ENCODE measurements around the gene ZNF81. TPM values are rescaled to one million over a fixed set of nuclear protein-coding genes. Genes with fewer than 3 reads are reported as not detected.
"Not testable (repeated sequence)": the region's sequence is repeated elsewhere in the genome, so short reads cannot be mapped to it uniquely, and the experiment has no call there.

The ZNF81 gene
- total and polyA plus RNA-seq, 4 donors, result 0.74 to 5.4 (median 2.0) TPM

DNA sequence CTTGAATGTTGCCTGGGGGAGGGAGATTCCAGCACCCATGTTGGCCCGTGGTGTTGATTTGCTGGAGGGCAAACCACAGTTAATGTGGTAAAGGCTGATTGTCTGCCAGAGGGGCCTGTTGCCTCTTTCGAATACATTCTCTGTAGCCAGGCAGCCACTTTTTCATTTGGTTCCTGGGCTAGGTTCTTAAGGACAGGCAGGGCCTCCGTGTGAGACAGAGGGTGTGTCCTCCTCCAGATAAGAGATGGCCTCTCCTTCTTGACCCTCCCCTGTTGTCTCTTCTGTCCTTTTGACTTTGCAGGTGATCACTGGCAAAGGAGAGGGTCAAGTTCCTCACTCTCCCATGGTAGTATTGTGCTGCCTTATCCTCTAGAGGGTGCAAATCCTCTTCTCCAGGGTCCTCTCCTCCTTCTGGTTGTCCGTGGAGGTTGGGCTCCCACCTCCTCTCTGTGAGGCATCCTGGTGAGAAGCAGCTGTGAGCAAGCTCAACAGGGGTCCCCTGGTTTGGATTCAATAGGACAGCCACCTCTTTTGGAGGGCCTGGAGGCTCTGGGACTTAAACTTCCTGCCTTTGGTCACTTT, 122.2 kb downstream of the ZNF81 start:
- no peaks in the 10 kb centered on the region for H3K27me3 ChIP-seq (ENCODE audit: control insufficient read depth in 4 of 4, insufficient read depth in 4 of 4, low read length in 3 of 4)
- H3K4me1 ChIP-seq (ENCODE audit: control insufficient read depth in 4 of 4, insufficient read depth in 4 of 4, low read length in 3 of 4), result no peaks in the 10 kb centered on the region
- TF ChIP-seq NR2F2 (IDR thresholded peaks at IDR 0.05) (no peak), RAD21 (IDR thresholded peaks at IDR 0.05) (peak in 1 of 2 donors; percentile 40)

DNA sequence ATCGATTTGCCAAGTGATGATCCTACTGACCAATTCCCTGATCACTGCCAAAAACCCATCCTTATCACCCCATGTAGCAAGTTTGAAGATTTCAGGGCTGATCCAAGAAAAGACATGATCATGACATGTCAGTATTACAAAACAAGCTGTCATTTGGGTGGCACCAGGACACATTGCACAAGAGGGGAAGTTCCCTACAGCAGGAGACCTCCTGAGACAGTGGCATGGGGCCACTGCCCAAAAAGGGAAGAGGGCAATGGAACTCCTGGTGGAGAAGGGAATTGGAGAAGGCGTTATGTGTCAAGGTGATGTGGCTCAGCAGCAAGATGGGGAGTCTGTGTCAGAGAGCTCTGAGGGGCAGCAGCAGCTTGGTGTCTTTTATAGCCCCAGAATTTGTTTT, 123.7 kb downstream of the ZNF81 start:
- H3K9me3 ChIP-seq (ENCODE audit: control insufficient read depth in 4 of 4, low read length in 3 of 4), result peaks cover 0 to 16% (median 6%) of the 10 kb centered on the region in 4 donors
- H3K27ac ChIP-seq (ENCODE audit: low read depth in 1 of 2, low read length in 2 of 2), result no peak overlapping the region
- H3K4me1 ChIP-seq (ENCODE audit: control insufficient read depth in 4 of 4, insufficient read depth in 4 of 4, low read length in 3 of 4), result no peaks in the 10 kb centered on the region
- DNase-seq (ENCODE audit: low spot score), result no peak
- TF ChIP-seq, protein P1, sequence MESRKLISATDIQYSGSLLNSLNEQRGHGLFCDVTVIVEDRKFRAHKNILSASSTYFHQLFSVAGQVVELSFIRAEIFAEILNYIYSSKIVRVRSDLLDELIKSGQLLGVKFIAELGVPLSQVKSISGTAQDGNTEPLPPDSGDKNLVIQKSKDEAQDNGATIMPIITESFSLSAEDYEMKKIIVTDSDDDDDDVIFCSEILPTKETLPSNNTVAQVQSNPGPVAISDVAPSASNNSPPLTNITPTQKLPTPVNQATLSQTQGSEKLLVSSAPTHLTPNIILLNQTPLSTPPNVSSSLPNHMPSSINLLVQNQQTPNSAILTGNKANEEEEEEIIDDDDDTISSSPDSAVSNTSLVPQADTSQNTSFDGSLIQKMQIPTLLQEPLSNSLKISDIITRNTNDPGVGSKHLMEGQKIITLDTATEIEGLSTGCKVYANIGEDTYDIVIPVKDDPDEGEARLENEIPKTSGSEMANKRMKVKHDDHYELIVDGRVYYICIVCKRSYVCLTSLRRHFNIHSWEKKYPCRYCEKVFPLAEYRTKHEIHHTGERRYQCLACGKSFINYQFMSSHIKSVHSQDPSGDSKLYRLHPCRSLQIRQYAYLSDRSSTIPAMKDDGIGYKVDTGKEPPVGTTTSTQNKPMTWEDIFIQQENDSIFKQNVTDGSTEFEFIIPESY (IDR thresholded peaks at IDR 0.05), result no peak
- TF ChIP-seq YY1 (IDR thresholded peaks at IDR 0.05) (no peak), EGR1 (IDR thresholded peaks at IDR 0.05; ENCODE audit: low read depth in 2 of 2) (no peak), RXRA (IDR thresholded peaks at IDR 0.05) (no peak), HNF4A (conservative IDR thresholded peaks at IDR 0.05) (no peak), FOXA2 (IDR thresholded peaks at IDR 0.05) (no peak), HNF4G (IDR thresholded peaks at IDR 0.05) (no peak), RAD21 (IDR thresholded peaks at IDR 0.05) (no peak), JUND (IDR thresholded peaks at IDR 0.05) (no peak), FOXA1 (IDR thresholded peaks at IDR 0.05) (no peak), NR2F2 (IDR thresholded peaks at IDR 0.05) (no peak), GABPA (IDR thresholded peaks at IDR 0.05 in 1 of 2, conservative IDR thresholded peaks at IDR 0.05 in 1 of 2) (no peak), SP1 (IDR thresholded peaks at IDR 0.05) (no peak)
- TF ChIP-seq, protein P2, sequence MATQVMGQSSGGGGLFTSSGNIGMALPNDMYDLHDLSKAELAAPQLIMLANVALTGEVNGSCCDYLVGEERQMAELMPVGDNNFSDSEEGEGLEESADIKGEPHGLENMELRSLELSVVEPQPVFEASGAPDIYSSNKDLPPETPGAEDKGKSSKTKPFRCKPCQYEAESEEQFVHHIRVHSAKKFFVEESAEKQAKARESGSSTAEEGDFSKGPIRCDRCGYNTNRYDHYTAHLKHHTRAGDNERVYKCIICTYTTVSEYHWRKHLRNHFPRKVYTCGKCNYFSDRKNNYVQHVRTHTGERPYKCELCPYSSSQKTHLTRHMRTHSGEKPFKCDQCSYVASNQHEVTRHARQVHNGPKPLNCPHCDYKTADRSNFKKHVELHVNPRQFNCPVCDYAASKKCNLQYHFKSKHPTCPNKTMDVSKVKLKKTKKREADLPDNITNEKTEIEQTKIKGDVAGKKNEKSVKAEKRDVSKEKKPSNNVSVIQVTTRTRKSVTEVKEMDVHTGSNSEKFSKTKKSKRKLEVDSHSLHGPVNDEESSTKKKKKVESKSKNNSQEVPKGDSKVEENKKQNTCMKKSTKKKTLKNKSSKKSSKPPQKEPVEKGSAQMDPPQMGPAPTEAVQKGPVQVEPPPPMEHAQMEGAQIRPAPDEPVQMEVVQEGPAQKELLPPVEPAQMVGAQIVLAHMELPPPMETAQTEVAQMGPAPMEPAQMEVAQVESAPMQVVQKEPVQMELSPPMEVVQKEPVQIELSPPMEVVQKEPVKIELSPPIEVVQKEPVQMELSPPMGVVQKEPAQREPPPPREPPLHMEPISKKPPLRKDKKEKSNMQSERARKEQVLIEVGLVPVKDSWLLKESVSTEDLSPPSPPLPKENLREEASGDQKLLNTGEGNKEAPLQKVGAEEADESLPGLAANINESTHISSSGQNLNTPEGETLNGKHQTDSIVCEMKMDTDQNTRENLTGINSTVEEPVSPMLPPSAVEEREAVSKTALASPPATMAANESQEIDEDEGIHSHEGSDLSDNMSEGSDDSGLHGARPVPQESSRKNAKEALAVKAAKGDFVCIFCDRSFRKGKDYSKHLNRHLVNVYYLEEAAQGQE (IDR thresholded peaks at IDR 0.05), result no peak
- TF ChIP-seq, protein P3, sequence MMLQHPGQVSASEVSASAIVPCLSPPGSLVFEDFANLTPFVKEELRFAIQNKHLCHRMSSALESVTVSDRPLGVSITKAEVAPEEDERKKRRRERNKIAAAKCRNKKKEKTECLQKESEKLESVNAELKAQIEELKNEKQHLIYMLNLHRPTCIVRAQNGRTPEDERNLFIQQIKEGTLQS (IDR thresholded peaks at IDR 0.05), result no peak
- TF ChIP-seq, protein P4, sequence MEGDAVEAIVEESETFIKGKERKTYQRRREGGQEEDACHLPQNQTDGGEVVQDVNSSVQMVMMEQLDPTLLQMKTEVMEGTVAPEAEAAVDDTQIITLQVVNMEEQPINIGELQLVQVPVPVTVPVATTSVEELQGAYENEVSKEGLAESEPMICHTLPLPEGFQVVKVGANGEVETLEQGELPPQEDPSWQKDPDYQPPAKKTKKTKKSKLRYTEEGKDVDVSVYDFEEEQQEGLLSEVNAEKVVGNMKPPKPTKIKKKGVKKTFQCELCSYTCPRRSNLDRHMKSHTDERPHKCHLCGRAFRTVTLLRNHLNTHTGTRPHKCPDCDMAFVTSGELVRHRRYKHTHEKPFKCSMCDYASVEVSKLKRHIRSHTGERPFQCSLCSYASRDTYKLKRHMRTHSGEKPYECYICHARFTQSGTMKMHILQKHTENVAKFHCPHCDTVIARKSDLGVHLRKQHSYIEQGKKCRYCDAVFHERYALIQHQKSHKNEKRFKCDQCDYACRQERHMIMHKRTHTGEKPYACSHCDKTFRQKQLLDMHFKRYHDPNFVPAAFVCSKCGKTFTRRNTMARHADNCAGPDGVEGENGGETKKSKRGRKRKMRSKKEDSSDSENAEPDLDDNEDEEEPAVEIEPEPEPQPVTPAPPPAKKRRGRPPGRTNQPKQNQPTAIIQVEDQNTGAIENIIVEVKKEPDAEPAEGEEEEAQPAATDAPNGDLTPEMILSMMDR (IDR thresholded peaks at IDR 0.05; ENCODE audit: low read depth, low read length, missing input control), result no peak
- H3K4me3 ChIP-seq (ENCODE audit: low read depth in 1 of 3, low read length in 3 of 3), result no peak overlapping the region
- no peak overlapping the region for H3K9ac ChIP-seq (ENCODE audit: low read depth in 1 of 2, low read length in 2 of 2)
- no peaks in the 10 kb centered on the region for H3K36me3 ChIP-seq (ENCODE audit: control insufficient read depth in 4 of 4, insufficient read depth in 3 of 4, low read depth in 1 of 4, low read length in 3 of 4)
- no peaks in the 10 kb centered on the region for H3K27me3 ChIP-seq (ENCODE audit: control insufficient read depth in 4 of 4, insufficient read depth in 4 of 4, low read length in 3 of 4)
- 86% methylated on average over 2 of the region's 2 CpGs for WGBS

More for the DNA sequence above, 122.2 kb downstream of the ZNF81 start:
- peaks cover 0 to 11% (median 5%) of the 10 kb centered on the region in 4 donors for H3K9me3 ChIP-seq (ENCODE audit: control insufficient read depth in 4 of 4, low read length in 3 of 4)
- no peak overlapping the region for H3K4me3 ChIP-seq (ENCODE audit: low read depth in 1 of 3, low read length in 3 of 3)
- H3K27ac ChIP-seq (ENCODE audit: low read depth in 1 of 2, low read length in 2 of 2), result no peak overlapping the region
- no peak overlapping the region for H3K9ac ChIP-seq (ENCODE audit: low read depth in 1 of 2, low read length in 2 of 2)
- DNase-seq (ENCODE audit: low spot score), result no peak
- WGBS, result 39% methylated on average over 4 of the region's 4 CpGs
- no peaks in the 10 kb centered on the region for H3K36me3 ChIP-seq (ENCODE audit: control insufficient read depth in 4 of 4, insufficient read depth in 3 of 4, low read depth in 1 of 4, low read length in 3 of 4)

DNA sequence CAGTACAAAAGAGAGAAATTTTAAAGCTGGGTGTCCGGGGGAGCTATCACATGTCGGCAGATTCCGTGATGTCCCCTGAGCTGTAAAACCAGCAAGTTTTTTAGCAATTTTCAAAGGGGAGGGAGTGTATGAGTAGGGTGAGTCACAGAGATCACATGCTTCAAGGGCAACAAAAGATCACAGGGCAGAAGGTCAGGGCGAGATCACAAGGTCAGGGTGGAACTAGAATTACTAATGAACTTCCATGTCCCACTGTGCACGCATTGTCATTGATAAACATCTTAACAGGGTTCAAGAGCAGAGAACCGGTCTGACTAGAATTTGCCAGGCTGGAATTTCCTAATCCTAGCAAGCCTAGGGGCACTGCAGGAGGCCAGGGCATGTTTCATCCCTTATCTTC, 125.1 kb downstream of the ZNF81 start:
- H3K9ac ChIP-seq (ENCODE audit: low read depth in 1 of 2, low read length in 2 of 2); H3K4me3 ChIP-seq (ENCODE audit: low read depth in 1 of 3, low read length in 3 of 3); H3K27ac ChIP-seq (ENCODE audit: low read depth in 1 of 2, low read length in 2 of 2); H3K4me1 ChIP-seq (ENCODE audit: control insufficient read depth in 4 of 4, insufficient read depth in 4 of 4, low read length in 3 of 4); H3K27me3 ChIP-seq (ENCODE audit: control insufficient read depth in 4 of 4, insufficient read depth in 4 of 4, low read length in 3 of 4); H3K36me3 ChIP-seq (ENCODE audit: control insufficient read depth in 4 of 4, insufficient read depth in 3 of 4, low read depth in 1 of 4, low read length in 3 of 4); DNase-seq (ENCODE audit: low spot score): not testable (repeated sequence)
- peaks cover 0 to 16% (median 6%) of the 10 kb centered on the region in 4 donors for H3K9me3 ChIP-seq (ENCODE audit: control insufficient read depth in 4 of 4, low read length in 3 of 4)
- WGBS, result 79% methylated on average over 6 of the region's 6 CpGs

DNA sequence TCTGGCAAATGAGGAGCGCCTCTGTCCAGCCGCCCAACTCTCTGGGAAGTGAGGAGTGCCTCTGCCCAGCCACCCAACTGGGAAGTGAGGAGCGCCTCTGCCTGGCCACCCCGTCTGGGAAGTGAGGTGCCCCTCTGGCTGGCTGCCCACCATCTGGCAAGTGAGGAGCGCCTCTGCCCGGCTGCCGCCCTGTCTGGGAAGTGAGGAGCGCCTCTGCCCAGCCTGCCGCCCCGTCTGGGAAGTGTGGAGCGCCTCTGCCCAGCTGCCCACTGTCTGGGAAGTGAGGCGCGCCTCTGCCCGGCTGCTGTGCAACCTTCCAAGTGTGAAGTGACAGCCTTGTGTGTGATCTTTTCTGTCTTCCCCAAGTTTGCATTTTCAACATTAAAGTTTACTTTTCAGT, 128.8 kb downstream of the ZNF81 start:
- not testable (repeated sequence) for H3K27me3 ChIP-seq (ENCODE audit: control insufficient read depth in 4 of 4, insufficient read depth in 4 of 4, low read length in 3 of 4); DNase-seq (ENCODE audit: low spot score); H3K9ac ChIP-seq (ENCODE audit: low read depth in 1 of 2, low read length in 2 of 2); H3K36me3 ChIP-seq (ENCODE audit: control insufficient read depth in 4 of 4, insufficient read depth in 3 of 4, low read depth in 1 of 4, low read length in 3 of 4); H3K27ac ChIP-seq (ENCODE audit: low read depth in 1 of 2, low read length in 2 of 2); H3K4me1 ChIP-seq (ENCODE audit: control insufficient read depth in 4 of 4, insufficient read depth in 4 of 4, low read length in 3 of 4); H3K4me3 ChIP-seq (ENCODE audit: low read depth in 1 of 3, low read length in 3 of 3)
- H3K9me3 ChIP-seq (ENCODE audit: control insufficient read depth in 4 of 4, low read length in 3 of 4), result peaks cover 0 to 34% (median 13%) of the 10 kb centered on the region in 4 donors
- WGBS, result 95% methylated on average over 14 of the region's 14 CpGs
